HepG2 (cell line): Measurements from ENCODE around the gene MGA. TPM values are rescaled to one million over a fixed set of nuclear protein-coding genes. Genes with fewer than 3 reads are reported as not detected.

Experiments
- BORCS8-MEF2B ChIP-seq: sonication (generic); formaldehyde crosslinking; IDR thresholded peaks from 2 replicates; pipeline ENCODE4 v1.8.0; 2022; ENCODE audit warnings: mild to moderate bottlenecking, missing genetic modification reagents
- CHCHD3 ChIP-seq: sonication (generic); formaldehyde crosslinking; IDR thresholded peaks from 2 replicates; pipeline ENCODE4 v1.8.0; 2022; ENCODE audit warnings: mild to moderate bottlenecking, missing genetic modification reagents, moderate library complexity
- CHD2 ChIP-seq: IDR thresholded peaks from 2 replicates; pipeline ENCODE4 v1.6.1; 2011; ENCODE audit warnings: low read depth, low read length, improper control_type of control experiment
- CHD4 ChIP-seq: fragments of 200-600 bp; sonication (generic); IDR thresholded peaks from 2 replicates; pipeline ENCODE4 v1.7.0; 2017; ENCODE audit warnings: mild to moderate bottlenecking, low read length, borderline replicate concordance
- KDM2A ChIP-seq: sonication (generic); formaldehyde crosslinking; IDR thresholded peaks from 2 replicates; pipeline ENCODE4 v1.4.0; 2020; ENCODE audit warnings: low read depth, missing genetic modification reagents, borderline replicate concordance
- KLF13 ChIP-seq: sonication (generic); formaldehyde crosslinking; IDR thresholded peaks from 2 replicates; pipeline ENCODE4 v1.4.0; 2020; ENCODE audit warnings: mild to moderate bottlenecking, missing genetic modification reagents
- MBD4 ChIP-seq: IDR thresholded peaks from 2 replicates; pipeline ENCODE4 v1.6.1; 2012; ENCODE audit warnings: low read length, inconsistent platforms, borderline replicate concordance
- MIXL1 ChIP-seq: IDR thresholded peaks from 2 replicates; pipeline ENCODE4 v1.6.1; 2016
- MTF2 ChIP-seq: sonication (generic); formaldehyde crosslinking; IDR thresholded peaks from 2 replicates; pipeline ENCODE4 v1.5.0; 2020; ENCODE audit warnings: missing genetic modification reagents, borderline replicate concordance
- POLR2AphosphoS2 ChIP-seq: IDR thresholded peaks from 2 replicates; pipeline ENCODE4 v1.6.1; 2011; ENCODE audit warnings: low read depth, low read length, improper control_type of control experiment
- SSRP1 ChIP-seq: IDR thresholded peaks from 2 replicates; pipeline ENCODE4 v1.6.1; 2016; ENCODE audit warnings: control low read depth
- STAG1 ChIP-seq: sonication (generic); formaldehyde crosslinking; IDR thresholded peaks from 2 replicates; pipeline ENCODE4 v1.4.0; 2020; ENCODE audit warnings: missing genetic modification reagents
- TBX3 ChIP-seq: fragments of 450-650 bp; IDR thresholded peaks from 2 replicates; pipeline ENCODE4 v1.6.1; 2017; ENCODE audit warnings: antibody characterized with exemption, mild to moderate bottlenecking, inconsistent platforms, borderline replicate concordance
- ZFY ChIP-seq: sonication (generic); formaldehyde crosslinking; IDR thresholded peaks from 2 replicates; pipeline ENCODE4 v1.4.0; 2020; ENCODE audit warnings: missing genetic modification reagents
- ZMYM2 ChIP-seq: sonication (generic); formaldehyde crosslinking; IDR thresholded peaks from 2 replicates; pipeline ENCODE4 v1.8.0; 2022; ENCODE audit warnings: mild to moderate bottlenecking, missing genetic modification reagents
- ZNF572 ChIP-seq: sonication (generic); formaldehyde crosslinking; IDR thresholded peaks from 2 replicates; pipeline ENCODE4 v1.5.1; 2020; ENCODE audit warnings: mild to moderate bottlenecking, missing genetic modification reagents
- ZNF83 ChIP-seq: sonication (generic); formaldehyde crosslinking; IDR thresholded peaks from 2 replicates; pipeline ENCODE4 v1.4.0; 2020; ENCODE audit warnings: missing genetic modification reagents, mild to moderate bottlenecking, borderline replicate concordance
- polyA plus RNA-seq, 8 experiments: library from polyadenylated mRNA; depleted of rRNA in 3 of 8; stranded (reverse) in 7 of 8; unstranded in 1 of 8; fragments of >200 nt; fragmentation: Illumina TruSeq in 4 of 8; extraction: Trizol in 4 of 8; gene quantifications; 2 replicates each; pipeline versions ENCODE4 v1.2.1 to v1.2.3, GENCODE V29; 2011 to 2016; ENCODE audit warnings: low read depth in 4 of 8, missing spikeins in 1 of 8, mixed read lengths in 1 of 8; ENCODE audit not compliant: insufficient read depth in 1 of 8
- total RNA-seq, 5 experiments: library from RNA; depleted of rRNA; stranded (reverse); fragments of >200 nt; fragmentation: Illumina TruSeq; extraction: Trizol; gene quantifications; 2 replicates each; pipeline ENCODE4 v1.2.3, GENCODE V29; 2016; ENCODE audit warnings: low read depth in 1 of 5
- TF ChIP-seq, protein P1 (sequence below): sonication (generic); formaldehyde crosslinking; IDR thresholded peaks from 2 replicates; pipeline ENCODE4 v1.5.0; 2020; ENCODE audit warnings: missing genetic modification reagents, mild to moderate bottlenecking, borderline replicate concordance
- TF ChIP-seq, protein P2 (sequence below): sonication (generic); formaldehyde crosslinking; IDR thresholded peaks from 2 replicates; pipeline ENCODE4 v1.5.1; 2020; ENCODE audit warnings: mild to moderate bottlenecking, missing genetic modification reagents, moderate library complexity
- TF ChIP-seq, protein P3 (sequence below): sonication (generic); formaldehyde crosslinking; IDR thresholded peaks from 2 replicates; pipeline ENCODE4 v1.4.0; 2020; ENCODE audit warnings: mild to moderate bottlenecking, missing genetic modification reagents
- TF ChIP-seq, protein P4 (sequence below): sonication (generic); formaldehyde crosslinking; IDR thresholded peaks from 2 replicates; pipeline ENCODE4 v1.5.0; 2020; ENCODE audit warnings: mild to moderate bottlenecking, low read depth, missing genetic modification reagents, borderline replicate concordance
- TF ChIP-seq, protein P5 (sequence below): sonication (generic); formaldehyde crosslinking; IDR thresholded peaks from 2 replicates; pipeline ENCODE4 v1.5.0; 2020; ENCODE audit warnings: mild to moderate bottlenecking, missing genetic modification reagents
- TF ChIP-seq, protein P6 (sequence below): sonication (generic); formaldehyde crosslinking; IDR thresholded peaks from 2 replicates; pipeline ENCODE4 v1.4.0; 2020; ENCODE audit warnings: mild to moderate bottlenecking, missing genetic modification reagents

MGA gene
- total and polyA plus RNA-seq, 2 of the 13 experiments (the other 11 are each of a cell fraction or from before 2014, with no cell fraction given): 5.3 to 59.0 TPM

DNA sequence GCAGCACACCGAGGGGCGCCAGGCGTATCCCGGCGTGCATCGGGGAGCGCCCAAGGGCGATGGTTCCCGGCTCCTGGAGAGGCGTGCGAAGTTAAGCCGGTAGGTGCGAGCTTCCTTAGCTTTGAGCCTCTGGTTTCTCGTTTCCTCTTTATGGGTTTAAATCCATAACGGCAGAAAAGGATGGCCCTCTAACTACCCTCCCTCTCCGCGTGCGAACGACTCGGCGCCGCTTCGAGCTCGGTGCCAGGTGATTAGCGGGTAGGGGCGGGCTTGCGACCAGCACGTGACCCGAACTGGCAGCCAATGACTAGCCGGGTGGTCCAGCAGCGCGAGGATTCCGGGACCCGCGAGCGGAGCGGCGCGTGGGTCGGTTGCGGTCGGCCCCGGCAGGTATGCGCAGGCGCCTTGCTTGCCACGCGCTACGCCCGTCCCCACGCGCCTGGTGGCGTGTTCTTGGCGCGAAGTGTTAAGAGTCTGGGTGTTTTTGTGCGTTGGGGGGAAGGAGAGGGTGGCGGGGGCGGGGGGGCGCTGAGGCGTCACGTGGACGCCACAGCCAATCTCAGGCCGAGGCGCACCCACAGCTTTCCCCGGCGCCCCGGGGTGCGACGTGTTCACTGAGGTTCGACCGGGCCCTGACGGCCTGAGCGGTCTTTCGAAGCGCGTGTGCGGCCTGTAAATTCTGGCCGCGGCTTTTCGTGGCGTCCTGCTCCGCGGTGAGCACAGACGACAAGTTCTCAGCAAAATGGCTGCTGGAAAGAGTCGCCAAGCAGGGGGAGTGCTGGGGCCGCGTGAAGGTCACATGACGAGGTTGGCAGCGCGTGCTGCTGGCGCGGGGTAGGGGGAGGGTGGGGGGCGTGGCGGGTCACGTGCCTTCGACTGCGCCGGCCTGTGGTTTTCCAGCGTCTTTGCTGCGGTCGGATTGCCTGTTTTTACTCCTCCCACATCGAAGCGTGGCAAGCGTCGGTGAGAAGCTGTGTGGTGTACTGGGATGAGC, 38.7 kb upstream of the MGA start (continued):
- TF ChIP-seq, protein P1, sequence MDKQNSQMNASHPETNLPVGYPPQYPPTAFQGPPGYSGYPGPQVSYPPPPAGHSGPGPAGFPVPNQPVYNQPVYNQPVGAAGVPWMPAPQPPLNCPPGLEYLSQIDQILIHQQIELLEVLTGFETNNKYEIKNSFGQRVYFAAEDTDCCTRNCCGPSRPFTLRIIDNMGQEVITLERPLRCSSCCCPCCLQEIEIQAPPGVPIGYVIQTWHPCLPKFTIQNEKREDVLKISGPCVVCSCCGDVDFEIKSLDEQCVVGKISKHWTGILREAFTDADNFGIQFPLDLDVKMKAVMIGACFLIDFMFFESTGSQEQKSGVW (CRISPR knock-in tag): peak; percentile 67; the same call in 1 of the 2 replicates
- TF ChIP-seq ZNF572 (CRISPR knock-in tag) (peak; percentile 96; the same call in 1 of the 2 replicates), BORCS8-MEF2B (CRISPR knock-in tag) (peak; percentile 97), POLR2AphosphoS2 (no peak), KLF13 (CRISPR knock-in tag) (peak; percentile 91; the same call in 1 of the 2 replicates), MBD4 (no peak), CHD4 (no peak), MTF2 (peak; percentile 31), CHCHD3 (CRISPR knock-in tag) (peak; percentile 96), ZNF83 (CRISPR knock-in tag) (peak; percentile 96; the same call in 1 of the 2 replicates), ZMYM2 (CRISPR knock-in tag) (peak; percentile 98), STAG1 (CRISPR knock-in tag) (no peak; the same call in 1 of the 2 replicates), TBX3 (peak; percentile 59), SSRP1 (CRISPR knock-in tag) (0 out of 2 replicates have a peak, but pooled peaks have one; percentile 36), ZFY (peak; percentile 89), MIXL1 (CRISPR knock-in tag) (no peak), CHD2 (peak; percentile 87), KDM2A (CRISPR knock-in tag) (peak; percentile 84)
- TF ChIP-seq, protein P2, sequence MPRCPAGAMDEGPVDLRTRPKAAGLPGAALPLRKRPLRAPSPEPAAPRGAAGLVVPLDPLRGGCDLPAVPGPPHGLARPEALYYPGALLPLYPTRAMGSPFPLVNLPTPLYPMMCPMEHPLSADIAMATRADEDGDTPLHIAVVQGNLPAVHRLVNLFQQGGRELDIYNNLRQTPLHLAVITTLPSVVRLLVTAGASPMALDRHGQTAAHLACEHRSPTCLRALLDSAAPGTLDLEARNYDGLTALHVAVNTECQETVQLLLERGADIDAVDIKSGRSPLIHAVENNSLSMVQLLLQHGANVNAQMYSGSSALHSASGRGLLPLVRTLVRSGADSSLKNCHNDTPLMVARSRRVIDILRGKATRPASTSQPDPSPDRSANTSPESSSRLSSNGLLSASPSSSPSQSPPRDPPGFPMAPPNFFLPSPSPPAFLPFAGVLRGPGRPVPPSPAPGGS: peak; percentile 100
- TF ChIP-seq, protein P3, sequence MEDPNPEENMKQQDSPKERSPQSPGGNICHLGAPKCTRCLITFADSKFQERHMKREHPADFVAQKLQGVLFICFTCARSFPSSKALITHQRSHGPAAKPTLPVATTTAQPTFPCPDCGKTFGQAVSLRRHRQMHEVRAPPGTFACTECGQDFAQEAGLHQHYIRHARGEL (CRISPR knock-in tag): peak; percentile 91; the same call in 1 of the 2 replicates
- TF ChIP-seq, protein P4, sequence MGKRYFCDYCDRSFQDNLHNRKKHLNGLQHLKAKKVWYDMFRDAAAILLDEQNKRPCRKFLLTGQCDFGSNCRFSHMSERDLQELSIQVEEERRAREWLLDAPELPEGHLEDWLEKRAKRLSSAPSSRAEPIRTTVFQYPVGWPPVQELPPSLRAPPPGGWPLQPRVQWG (CRISPR knock-in tag): no peak
- TF ChIP-seq, protein P5, sequence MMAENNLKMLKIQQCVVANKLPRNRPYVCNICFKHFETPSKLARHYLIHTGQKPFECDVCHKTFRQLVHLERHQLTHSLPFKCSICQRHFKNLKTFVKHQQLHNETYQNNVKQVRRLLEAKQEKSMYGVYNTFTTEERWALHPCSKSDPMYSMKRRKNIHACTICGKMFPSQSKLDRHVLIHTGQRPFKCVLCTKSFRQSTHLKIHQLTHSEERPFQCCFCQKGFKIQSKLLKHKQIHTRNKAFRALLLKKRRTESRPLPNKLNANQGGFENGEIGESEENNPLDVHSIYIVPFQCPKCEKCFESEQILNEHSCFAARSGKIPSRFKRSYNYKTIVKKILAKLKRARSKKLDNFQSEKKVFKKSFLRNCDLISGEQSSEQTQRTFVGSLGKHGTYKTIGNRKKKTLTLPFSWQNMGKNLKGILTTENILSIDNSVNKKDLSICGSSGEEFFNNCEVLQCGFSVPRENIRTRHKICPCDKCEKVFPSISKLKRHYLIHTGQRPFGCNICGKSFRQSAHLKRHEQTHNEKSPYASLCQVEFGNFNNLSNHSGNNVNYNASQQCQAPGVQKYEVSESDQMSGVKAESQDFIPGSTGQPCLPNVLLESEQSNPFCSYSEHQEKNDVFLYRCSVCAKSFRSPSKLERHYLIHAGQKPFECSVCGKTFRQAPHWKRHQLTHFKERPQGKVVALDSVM (CRISPR knock-in tag): peak; percentile 31
- TF ChIP-seq, protein P6, sequence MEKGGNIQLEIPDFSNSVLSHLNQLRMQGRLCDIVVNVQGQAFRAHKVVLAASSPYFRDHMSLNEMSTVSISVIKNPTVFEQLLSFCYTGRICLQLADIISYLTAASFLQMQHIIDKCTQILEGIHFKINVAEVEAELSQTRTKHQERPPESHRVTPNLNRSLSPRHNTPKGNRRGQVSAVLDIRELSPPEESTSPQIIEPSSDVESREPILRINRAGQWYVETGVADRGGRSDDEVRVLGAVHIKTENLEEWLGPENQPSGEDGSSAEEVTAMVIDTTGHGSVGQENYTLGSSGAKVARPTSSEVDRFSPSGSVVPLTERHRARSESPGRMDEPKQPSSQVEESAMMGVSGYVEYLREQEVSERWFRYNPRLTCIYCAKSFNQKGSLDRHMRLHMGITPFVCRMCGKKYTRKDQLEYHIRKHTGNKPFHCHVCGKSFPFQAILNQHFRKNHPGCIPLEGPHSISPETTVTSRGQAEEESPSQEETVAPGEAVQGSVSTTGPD: peak; percentile 73; the same call in 1 of the 2 replicates
